SH-SY5Y (cell line): ENCODE data around the gene CUEDC2.

Experiments used
- GATA2 ChIP-seq: IDR thresholded peaks from 2 replicates; pipeline ENCODE4 v1.6.1; 2011; ENCODE audit warnings: mild to moderate bottlenecking, low read depth, low read length
- GATA3 ChIP-seq: IDR thresholded peaks from 2 replicates; pipeline ENCODE4 v1.6.1; 2011; ENCODE audit warnings: low read depth, mild to moderate bottlenecking, low read length, moderate library complexity

DNA sequence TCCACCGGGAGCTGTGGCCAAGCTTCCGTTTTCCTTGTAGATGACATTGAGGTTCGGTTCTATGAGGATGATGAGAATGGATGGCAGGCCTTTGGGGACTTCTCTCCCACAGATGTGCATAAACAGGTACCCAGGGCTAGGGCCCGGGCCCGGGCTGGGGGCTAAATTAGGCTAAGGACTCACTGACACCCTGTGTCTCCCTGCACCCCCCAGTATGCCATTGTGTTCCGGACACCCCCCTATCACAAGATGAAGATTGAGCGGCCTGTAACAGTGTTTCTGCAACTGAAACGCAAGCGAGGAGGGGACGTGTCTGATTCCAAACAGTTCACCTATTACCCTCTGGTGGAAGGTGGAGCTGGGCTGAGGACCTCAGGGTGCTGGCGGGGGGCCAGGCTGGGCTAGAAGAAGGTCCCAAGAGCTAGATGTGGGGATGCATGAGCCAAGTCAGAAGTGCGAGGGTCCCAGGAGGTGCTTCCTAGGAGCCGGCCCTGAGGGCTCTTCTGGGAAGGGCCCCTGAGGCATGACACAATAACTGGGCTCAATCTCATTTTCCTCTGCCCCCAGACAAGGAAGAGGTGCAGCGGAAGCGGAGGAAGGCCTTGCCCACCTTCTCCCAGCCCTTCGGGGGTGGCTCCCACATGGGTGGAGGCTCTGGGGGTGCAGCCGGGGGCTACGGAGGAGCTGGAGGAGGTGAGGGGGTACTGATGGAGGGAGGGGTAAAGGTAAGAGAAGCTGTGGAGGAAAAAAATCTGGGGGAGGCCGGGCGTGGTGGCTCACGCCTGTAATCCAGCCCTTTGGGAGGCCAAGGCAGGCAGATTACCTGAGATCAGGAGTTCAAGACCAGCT lies 34.0 kb downstream of the CUEDC2 start:
- TF ChIP-seq GATA2: no peak
- no peak for TF ChIP-seq GATA3
